NCI-H2107 treated with DMSO at 0.1 percent for 48 hours (cell line): ENCODE results near the gene SBK3.
A peak's percentile ranks its signal among the peaks of the same experiment; 100 is the strongest.
"Not testable (repeated sequence)": the region's sequence is repeated elsewhere in the genome, so short reads cannot be mapped to it uniquely, and the experiment has no call there.

Source experiments
- DNase-seq: peaks from one replicate; lab custom pipeline; 2025; ENCODE audit not compliant: unreplicated experiment; lab: John Stamatoyannopoulos, UW

Gene SBK3

DNA sequence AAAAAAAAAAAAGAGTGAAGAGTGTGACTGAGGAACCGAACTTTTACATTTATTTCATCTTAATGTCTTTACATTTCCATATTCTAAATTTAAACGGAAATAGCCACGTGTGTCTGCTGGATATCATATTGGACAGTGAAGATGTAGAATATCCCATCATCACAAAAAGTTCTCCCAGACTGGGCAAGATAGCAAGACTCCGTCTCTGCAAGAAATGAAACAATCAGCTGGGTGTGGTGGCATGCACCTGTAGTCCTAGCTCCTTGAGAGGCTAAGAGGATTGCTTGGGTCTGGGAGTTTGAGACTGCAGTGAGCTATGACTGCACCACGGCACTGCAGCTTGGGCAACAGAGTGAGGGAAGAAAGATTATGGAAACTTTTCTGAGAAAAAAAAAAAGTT lies 31.4 kb upstream of the SBK3 start:
- no peak for DNase-seq

DNA sequence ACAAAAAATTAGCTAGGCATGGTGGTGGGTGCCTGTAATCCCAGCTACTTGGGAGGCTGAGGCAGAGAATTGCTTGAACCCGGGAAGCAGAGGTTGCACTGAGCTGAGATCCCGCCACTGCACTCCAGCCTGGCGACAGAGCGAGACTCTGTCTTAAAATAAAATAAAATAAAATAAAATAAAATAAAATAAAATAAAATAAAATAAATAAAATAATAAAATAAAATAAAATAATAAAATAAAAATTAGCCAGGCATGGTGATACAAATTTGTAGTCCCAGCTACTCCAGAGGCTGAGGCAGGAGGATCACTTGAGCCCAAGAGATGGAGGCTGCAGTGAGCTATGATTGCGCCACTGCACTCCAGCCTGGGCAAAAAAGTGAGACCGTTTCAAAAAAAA lies 28.6 kb upstream of the SBK3 start:
- not testable (repeated sequence) for DNase-seq

DNA sequence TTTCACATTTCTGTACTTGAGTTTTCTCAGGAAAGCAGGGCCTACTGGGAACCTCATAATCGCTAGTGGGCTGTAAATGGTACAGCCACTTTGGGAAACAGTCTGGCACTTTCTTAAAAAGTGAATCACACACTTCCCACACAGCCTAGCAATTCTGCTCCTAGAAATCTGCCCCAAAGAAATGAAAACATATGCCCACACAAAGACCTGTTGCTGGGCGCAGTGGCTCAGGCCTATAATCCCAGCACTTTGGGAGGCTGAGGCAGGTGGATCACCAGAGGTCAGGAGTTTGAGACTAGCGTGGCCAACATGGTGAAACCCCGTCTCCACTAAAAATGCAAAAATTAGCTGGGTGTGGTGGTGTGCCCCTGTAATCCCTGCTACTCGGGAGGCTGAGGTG lies 24.1 kb upstream of the SBK3 start:
- DNase-seq: not testable (repeated sequence)

DNA sequence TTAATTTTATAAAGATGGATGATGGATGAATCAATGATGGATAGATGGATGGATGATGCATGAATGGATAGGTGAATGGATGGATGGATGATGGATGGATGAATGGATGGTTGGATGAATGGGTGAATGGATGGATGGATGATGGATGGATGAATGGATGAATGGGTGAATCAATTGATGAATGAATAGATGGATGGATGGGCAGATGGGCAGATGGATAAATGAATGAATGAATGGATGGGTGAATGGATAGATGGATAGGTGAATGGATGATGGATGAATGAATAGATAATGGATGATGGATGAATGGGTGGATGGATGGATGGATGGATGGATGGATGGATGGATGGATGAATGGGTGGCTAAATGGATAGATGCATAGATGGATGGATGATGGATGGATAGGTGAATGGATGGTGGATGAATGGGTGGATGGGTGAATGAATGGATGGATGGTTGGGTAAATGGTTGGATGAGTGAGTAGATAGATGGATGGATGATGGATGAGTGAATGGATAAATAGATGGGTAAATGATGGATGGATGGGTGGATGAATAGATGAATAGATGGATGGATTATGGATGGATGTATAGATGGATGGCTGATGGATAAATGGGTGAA lies 22.5 kb upstream of the SBK3 start:
- DNase-seq: no peak

DNA sequence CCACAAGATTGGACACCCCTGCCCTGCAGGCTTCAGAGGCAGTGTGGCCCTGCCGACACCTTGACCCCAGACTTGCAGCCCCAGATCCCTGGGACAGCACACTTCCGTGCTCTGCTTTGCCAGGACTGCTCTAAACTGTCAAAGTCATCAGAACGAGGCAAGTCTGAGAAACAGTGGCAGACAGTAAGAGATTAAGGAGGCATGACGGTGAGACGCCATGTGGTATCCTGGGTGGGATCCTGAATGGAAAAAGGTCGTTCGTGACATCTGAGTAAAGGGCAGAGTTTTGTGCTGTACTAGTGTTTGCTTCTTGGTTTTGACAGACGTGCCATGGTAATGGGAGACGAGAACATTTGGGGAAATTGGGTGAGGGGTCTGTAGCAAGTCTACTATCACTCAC lies 21.5 kb upstream of the SBK3 start:
- no peak for DNase-seq

DNA sequence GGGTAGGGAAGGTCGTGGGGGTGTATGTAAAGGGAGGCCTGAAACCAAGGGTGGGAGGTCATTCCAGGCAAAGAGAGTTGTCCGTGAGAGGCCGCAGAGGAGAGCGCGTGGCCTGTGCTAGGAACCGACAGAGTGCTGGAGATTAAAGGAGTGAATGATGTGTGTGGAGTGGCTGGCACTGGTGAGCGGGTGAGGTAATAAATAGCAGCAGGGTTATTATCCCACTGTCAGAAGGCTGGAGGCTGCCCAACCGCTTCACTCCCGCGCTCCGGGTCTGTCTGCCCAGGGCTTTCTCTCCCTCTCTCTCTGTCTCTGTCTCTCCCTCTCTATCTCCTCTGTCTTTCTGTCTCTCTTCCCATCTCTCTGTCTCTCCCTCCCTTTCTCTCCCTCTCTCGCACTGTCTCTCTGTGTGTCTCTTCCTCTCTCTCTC lies 17.9 kb upstream of the SBK3 start:
- DNase-seq: peak; percentile 3

DNA sequence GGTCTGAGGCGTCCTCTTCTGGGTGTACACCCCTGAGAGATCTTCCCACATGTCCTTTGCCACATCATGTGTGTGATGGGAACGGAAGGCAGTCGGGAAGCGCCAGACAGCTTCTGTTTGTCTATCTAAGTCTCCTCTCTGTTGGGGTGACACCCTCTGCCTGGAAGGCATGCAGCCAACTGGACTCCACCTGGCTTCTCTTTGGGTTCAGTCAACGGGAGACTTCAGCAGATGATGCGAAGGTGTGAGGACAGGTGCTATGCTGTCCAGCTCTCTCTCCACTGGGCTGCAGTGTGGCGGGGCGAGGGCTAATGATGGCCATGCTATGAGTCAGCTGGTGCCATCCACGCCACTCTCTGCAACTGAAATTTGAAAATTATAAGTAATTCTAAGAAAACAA lies 14.3 kb upstream of the SBK3 start:
- no peak for DNase-seq

DNA sequence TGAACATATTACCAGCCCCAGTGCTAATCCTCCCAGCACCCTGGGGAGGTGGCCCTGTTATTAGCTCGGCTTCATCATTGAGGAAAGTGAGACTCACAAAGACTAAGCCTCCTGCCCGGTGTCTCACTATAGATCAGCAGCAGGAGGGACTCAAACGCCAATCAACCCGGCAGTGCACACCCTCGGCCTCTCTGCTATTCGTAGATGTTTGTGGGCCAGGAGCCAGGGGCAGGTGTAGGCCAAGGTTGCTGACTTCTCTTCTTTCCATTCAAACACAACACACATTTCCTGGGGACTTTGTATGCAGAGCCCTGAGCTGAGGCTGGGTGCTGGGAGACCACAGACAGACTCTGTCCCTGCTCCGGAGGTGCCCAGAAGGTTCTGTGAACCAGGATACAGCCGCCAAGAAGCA lies 9.4 kb upstream of the SBK3 start:
- peak; percentile 2 for DNase-seq

DNA sequence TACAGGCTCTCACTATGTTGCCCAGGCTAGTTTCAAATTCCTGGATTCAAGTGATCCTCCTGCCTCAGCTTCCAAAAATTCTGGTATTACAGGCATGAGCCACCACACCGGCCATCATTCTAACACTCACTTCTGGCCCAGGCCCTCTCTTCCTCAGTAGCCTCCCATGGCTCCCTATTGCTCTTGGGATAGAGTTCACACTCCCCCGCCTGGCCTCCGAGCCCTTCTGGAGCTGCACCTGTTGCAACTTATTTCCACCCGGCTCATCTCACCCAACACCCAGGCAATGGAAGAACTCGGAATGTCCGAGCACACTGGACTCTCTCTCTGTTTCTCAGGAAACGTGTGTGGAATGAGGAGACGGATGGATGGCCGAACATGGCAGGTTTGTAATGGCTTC lies 9.0 kb upstream of the SBK3 start:
- DNase-seq: no peak

DNA sequence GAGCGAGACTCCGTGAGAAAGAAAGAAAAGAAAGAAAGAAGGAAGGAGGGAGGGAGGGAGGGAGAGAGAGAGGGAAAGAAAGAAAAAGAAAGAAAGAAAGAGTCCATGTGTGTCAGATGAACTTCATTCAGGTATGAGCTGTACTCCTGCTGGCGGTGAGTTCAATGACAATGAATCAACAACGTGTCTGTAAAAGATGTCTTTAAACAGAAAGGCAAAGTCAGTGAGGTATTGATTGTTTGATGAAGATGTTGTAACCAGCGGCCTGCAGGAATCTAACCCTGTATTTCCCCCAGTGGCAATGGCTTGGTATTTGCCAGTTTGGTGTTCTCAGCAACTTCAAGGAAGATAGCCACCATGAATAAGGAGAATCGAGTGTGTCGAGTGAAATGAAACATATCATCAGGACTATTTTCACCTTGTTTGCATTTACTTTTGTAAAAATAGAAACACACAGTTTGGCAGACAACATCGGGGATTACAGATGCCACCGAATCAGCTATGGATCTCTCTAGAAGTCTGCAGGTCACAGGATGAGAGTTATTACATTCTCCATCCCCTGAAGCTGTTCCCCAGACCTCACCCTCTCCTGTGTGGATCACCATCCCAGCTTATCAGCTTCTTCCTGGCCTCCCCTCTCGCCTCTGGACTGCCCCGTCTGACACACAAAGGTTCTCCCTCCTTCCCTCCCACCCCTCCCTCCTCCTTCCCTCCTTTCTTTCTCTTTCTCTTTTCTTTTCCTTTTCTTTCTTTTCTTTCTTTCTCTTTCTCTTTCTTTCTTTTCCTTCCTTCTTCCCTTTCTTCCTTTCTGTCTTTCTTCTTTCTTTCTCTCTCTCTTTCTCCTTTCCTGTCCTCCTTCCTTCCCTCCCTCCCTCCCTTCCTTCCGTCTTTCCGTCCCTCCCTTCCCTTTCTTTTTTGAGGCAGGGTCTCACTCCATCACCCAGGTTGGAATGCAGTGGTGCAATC lies 8.2 kb upstream of the SBK3 start:
- no peak for DNase-seq

DNA sequence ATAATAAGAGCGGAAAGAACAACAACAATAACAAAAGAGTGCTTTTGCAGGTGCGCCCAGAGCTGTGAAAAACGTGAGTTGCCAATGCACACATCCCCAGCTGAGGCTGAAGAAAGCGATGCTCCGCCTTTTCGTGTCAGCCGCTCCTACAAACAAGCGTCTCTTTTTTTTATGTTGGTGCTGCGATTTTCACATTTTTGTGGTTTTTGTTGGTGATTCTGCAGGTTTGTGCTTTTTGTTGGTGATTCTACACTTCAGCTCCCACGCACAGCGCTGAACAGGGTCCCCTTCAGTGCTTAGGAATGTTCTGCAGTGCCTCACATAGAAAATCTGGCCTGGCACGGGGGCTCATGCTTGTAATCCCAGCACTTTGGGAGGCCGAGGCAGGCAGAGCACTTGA lies 7.3 kb upstream of the SBK3 start:
- no peak for DNase-seq

DNA sequence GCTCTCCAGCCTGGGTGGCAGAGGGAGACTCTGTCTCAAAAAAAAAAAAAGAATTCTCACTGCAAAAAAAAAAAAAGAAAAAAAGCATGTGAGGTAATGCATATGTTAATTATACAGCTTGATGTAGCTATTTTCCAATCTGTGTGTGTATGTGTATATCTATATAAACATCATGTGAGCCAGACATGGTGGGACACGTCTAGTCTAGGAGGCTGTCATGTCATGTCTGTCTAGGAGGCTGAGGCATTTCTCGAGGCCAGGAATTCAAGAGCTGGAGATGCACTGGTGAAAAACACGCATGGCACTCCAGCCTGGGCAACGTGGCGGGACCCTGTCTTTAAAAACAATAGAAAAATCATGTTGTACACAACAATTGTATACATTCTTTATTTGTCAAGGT lies 6.9 kb upstream of the SBK3 start:
- DNase-seq: no peak

DNA sequence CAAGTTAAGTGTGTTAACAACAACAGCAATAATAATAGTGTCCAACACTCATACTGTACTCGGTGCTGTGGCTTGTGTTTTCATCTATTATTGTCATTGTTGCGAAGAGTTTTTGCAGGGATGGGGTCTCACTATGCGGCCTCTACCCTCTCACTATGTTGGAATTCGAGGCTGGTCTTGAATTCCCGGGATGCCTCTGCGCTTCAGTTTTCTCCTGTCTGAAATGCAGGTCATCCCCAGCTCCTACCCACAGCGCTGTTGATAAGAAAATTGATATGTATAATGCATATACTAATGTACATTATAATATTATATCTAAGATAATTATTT lies 4.9 kb upstream of the SBK3 start:
- DNase-seq: no peak

DNA sequence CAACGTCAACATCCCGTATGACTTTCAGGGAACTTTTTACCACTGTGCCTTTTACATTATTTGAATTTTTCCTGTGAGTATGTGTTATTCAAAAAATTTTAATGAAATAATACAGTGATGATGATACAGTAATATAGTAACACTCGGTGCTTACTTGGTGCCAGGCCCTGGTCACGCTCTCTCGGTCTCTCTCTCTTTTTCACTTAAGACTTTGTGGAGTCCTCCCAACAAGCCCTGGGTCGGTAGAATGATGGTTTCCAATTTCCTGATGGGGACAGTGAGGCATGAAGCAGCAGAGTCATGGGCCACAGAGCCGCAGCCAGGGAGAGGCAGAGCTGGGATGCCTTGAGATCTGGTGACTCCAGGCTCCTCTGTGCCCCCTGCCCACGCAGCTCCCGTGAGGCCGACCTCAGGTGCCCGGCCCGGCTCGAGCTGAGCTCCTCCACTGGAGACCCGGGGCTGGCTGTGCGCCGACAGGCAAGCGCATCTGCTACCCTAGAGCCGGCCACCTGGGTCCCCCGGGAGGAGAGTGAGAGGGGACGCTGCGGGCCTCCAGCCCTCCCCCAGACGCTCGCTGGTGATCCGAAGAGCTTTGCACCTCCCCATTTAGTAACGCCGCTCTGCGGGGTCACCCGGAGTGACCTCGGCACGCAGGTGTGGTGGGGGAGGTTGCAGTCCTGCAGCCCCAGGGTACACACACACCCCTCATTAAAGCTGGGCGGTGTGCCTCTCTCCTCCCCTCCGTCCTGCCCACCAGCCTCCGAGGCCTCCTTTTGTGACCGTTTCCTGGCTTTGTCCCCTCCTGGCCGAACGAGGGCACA lies 4.4 kb upstream of the SBK3 start:
- peak; percentile 46 for DNase-seq

DNA sequence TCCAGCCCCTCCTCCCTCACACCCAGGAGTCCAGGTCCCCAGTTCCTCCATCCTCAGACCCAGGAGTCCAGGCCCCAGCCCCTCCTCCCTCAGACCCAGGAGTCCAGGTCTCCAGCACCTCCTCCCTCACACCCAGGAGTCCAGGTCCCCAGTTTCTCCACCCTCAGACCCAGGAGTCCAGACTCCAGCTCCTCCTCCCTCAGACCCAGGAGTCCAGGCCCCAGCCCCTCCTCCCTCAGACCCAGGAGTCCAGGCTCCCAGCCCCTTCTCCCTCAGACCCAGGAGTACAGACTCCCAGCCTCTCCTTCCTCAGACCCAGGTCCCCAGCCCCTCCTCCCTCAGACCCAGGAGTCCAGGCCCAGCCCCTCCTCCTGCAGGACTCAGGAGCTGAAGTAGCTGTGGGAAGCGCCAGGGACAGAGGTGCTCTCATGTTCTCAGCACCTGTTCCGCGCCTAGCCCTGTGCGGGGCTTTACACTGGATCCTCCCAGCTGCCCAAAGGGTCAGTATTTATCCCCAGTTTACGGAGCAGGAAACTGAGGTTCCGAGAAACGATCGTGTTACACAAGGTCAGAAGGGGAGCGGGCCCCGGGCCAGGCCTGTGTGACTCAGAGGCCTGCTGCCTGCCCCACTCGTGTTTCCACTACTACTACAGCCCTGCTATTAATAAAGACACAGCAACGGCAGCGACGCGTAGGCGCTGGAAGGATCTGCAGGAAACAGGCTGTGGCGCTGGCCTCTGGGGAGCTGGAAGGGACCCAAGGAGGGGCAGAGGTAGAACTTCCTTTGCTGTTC lies 1.7 kb upstream of the SBK3 start:
- no peak for DNase-seq

DNA sequence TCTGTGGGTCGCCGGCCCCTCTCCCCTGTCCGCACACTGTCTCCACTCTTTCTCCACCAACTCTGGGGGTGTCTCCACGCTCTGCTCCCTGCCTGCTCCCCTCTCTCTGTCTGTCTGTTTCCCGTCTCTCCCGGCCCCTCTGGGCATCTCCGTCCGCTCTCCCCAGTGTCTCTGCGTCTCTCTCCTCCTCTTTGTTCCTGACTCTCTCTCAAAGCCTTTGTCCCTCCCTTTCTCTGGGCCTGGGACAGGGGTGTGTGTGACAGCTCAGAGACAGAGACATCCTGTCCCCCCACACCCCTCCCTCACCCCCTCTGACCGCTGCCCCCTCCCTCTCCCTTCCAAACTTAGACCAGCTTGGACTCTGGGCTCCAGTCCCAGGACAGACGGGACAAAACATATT lies 668 bp upstream of the SBK3 start:
- no peak for DNase-seq

DNA sequence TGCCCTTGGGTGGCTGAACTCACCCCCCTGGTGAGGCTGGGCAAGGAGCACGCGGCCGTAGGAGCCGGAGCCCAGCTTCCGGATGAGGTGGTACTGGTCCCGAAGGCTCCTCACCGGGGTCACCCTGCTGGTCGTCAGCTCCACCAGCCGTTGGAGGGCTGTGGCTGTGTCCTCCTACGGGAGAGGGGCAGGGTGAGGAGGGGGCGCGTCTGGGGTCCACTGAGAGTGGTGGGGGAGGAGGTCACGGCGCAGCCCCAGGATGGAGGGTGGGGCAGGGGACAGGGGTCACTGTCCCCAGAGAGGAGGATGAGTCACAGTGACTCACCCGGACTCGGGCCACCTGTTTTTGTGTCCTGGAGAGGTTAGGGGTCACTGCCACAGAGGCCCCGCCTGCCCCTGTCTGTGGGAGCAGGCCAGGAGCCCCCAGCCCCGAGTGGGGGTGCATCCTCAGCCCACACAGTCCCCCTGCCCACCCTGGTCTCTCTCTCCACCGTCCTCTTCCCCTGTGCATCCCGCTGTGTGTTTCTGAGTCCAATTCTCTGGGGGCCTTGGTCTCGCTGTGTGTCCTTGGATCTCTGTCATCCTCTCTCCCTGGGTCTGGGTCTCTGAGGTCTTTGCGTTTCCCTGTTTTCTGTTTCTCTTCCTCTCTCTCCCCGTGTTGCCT lies 435 bp downstream of the SBK3 start:
- DNase-seq: no peak

DNA sequence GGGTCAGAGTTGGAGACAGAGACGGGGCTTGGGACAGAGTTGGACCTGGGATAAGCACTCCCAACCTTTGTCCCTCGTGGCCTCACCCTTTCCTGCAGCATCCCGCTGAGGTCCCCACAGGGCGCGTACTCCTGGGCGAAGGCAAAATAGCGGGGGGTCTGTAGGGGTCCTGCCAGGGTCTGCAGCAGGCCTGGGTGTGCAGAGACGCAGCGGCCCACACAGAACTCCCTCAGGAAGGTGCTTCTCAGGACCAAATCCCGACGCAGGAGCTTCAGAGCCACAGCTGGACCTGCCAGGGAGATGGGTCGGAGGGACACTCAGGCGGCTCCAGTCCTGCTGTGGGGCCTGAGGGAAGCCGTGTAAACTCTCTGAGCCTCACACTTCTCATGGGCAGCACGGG lies 1.3 kb downstream of the SBK3 start:
- no peak for DNase-seq

DNA sequence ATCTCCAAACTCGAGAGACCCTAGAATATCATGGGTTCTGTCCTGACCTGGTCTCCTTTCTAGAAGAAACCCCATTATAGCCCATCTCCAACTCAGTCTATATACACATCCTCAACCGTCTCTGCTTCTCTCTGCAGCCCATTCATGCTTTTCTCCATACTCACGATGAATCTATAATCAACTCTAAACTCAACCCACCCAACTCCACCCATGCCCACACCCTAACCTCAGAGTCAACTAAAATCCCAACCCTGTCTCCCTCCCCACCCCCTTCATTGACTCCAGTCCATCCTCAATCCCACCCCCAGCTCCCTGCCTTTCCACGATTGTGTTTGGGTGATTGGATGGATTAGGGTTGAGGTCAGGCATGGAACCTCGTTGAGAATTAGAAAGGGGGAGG lies 1.8 kb downstream of the SBK3 start:
- DNase-seq: no peak

DNA sequence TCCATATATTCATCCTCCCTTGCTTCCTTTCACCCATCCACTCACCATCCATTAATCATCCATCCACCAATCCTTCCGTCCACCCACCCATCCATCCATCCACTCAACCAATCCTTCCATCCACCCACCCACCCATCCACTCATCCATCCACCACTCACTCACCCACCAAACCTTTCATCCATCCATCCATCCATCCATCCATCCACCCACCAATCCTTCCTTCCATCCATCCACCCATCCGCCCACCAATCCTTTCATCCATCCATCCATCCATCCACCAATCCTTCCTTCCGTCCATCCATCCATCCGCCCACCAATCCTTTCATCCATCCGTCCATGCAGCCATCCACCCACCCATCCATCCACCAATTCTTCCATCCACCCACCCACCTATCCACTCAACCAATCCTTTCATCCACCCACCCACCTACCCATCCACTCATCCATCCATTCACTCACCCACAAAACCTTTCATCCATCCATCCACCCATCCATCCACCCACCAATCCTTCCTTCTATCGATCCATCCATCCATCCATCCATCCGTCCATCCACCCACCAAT lies 3.0 kb downstream of the SBK3 start:
- no peak for DNase-seq
